Measurements from ENCODE around the gene PABPN1. TPM values are rescaled to one million over a fixed set of nuclear protein-coding genes. Genes with fewer than 3 reads are reported as not detected.

Gene PABPN1
- total and polyA plus RNA-seq, 2 of the 13 experiments (the other 11 are each of a cell fraction or from before 2014, with no cell fraction given) = 233 to 524 TPM

GRCh38 chr14:23294734-23295561 is 26.3 kb upstream of the PABPN1 start (continued):
- no peak for TF ChIP-seq STAT6 (CRISPR knock-in tag; IDR thresholded peaks at IDR 0.05; ENCODE audit: borderline replicate concordance)
- TF ChIP-seq SRSF1 (optimal IDR thresholded peaks at IDR 0.05; ENCODE audit: low read depth, low read length) = no peak
- no peak for TF ChIP-seq ZNF570 (CRISPR knock-in tag; IDR thresholded peaks at IDR 0.05; ENCODE audit: borderline replicate concordance)
- no peak for TF ChIP-seq MEF2D (CRISPR knock-in tag; IDR thresholded peaks at IDR 0.05)
- peak; percentile 79 for TF ChIP-seq LCORL (IDR thresholded peaks at IDR 0.05)
- TF ChIP-seq LCORL (CRISPR knock-in tag; IDR thresholded peaks at IDR 0.05) = 0 out of 2 replicates have a peak, but pooled peaks have one; percentile 19
- no peak for TF ChIP-seq THRA (CRISPR knock-in tag; IDR thresholded peaks at IDR 0.05; ENCODE audit: borderline replicate concordance)
- no peak for TF ChIP-seq ZNF296 (CRISPR knock-in tag; conservative IDR thresholded peaks at IDR 0.05)
- no peak; the same call in none of the 2 replicates for TF ChIP-seq TARDBP (CRISPR knock-in tag; IDR thresholded peaks at IDR 0.05)
- no peak for TF ChIP-seq ZBTB40 (IDR thresholded peaks at IDR 0.05)
- no peak; the same call in 1 of the 2 replicates for TF ChIP-seq ZBTB40 (CRISPR knock-in tag; IDR thresholded peaks at IDR 0.05)
- no peak for TF ChIP-seq KLF13 (CRISPR knock-in tag; IDR thresholded peaks at IDR 0.05)
- TF ChIP-seq HOXA7 (CRISPR knock-in tag; IDR thresholded peaks at IDR 0.05) = no peak
- TF ChIP-seq MEIS1 (CRISPR knock-in tag; IDR thresholded peaks at IDR 0.05; ENCODE audit: borderline replicate concordance) = peak; percentile 58; the same call in 1 of the 2 replicates
- no peak for TF ChIP-seq ZFP36L1 (CRISPR knock-in tag; IDR thresholded peaks at IDR 0.05)
- no peak for TF ChIP-seq ZBTB3 (CRISPR knock-in tag; IDR thresholded peaks at IDR 0.05; ENCODE audit: borderline replicate concordance, low read depth)
